ENCODE results near the gene PDE9A.

GRCh38 chr21:42665026-42665425 lies 11.6 kb downstream of the PDE9A start:
- TF ChIP-seq CTCF (conservative IDR thresholded peaks at IDR 0.05; ENCODE audit: low read depth in 2 of 2), result no peak
- TF ChIP-seq POLR2AphosphoS5 (IDR thresholded peaks at IDR 0.05; ENCODE audit: low read depth), result no peak
